Immature natural killer cell (primary cell): ENCODE data around the gene STEAP1B. TPM values are rescaled to one million over a fixed set of nuclear protein-coding genes. Genes with fewer than 3 reads are reported as not detected.
"Not testable (repeated sequence)": the region's sequence is repeated elsewhere in the genome, so short reads cannot be mapped to it uniquely, and the experiment has no call there.

ENCODE experiments used
- DNase-seq, 3 donors: peaks; one replicate each; pipeline ENCODE4 v3.0.0; 2022; ENCODE audit warnings: mixed read lengths in 1 of 3
- H3K27ac Mint-ChIP-seq, 6 donors: one replicate each; pipeline ENCODE4 v1.8.0; 2020; ENCODE audit warnings: mixed read lengths in 6 of 6, mild to moderate bottlenecking in 5 of 6, inconsistent platforms in 4 of 6, moderate library complexity in 3 of 6
- H3K27me3 Mint-ChIP-seq, 3 donors: one replicate each; pipeline ENCODE4 v1.8.0; 2020 to 2021; ENCODE audit warnings: low read depth in 3 of 3, mild to moderate bottlenecking in 3 of 3, mixed read lengths in 3 of 3, moderate library complexity in 3 of 3, inconsistent platforms in 1 of 3
- H3K36me3 Mint-ChIP-seq, 3 donors: one replicate each; pipeline ENCODE4 v1.8.0; 2020; ENCODE audit warnings: mixed read lengths in 3 of 3, inconsistent platforms in 2 of 3, mild to moderate bottlenecking in 2 of 3
- H3K4me1 Mint-ChIP-seq, 2 donors: one replicate each; pipeline ENCODE4 v1.8.0; 2020; ENCODE audit warnings: inconsistent platforms in 2 of 2, mild to moderate bottlenecking in 2 of 2, mixed read lengths in 2 of 2, moderate library complexity in 1 of 2
- H3K4me3 Mint-ChIP-seq, 5 donors: one replicate each; pipeline ENCODE4 v1.8.0; 2020; ENCODE audit warnings: mild to moderate bottlenecking in 5 of 5, mixed read lengths in 5 of 5, inconsistent platforms in 3 of 5, moderate library complexity in 3 of 5
- H3K9me3 Mint-ChIP-seq, 6 donors: one replicate each; pipeline ENCODE4 v1.8.0; 2020; ENCODE audit warnings: mild to moderate bottlenecking in 6 of 6, mixed read lengths in 6 of 6, inconsistent platforms in 4 of 6, moderate library complexity in 3 of 6
- polyA plus RNA-seq, 3 donors: library from polyadenylated mRNA; unstranded; fragments of 300-500 nt; fragmentation: Illumina TruSeq; gene quantifications; one replicate each; pipeline ENCODE4 v1.2.3, GENCODE V29; 2021

The STEAP1B gene
- polyA plus RNA-seq, 3 donors from 2014 or later = not detected

GRCh38 chr7:22516950-22517349, 17.0 kb upstream of the STEAP1B start:
- H3K4me3 Mint-ChIP-seq, DNase-seq, H3K9me3 Mint-ChIP-seq, H3K27me3 Mint-ChIP-seq, H3K27ac Mint-ChIP-seq, H3K36me3 Mint-ChIP-seq, H3K4me1 Mint-ChIP-seq: not testable (repeated sequence)

- not testable (repeated sequence) for H3K36me3 Mint-ChIP-seq, DNase-seq, H3K4me1 Mint-ChIP-seq, H3K9me3 Mint-ChIP-seq, H3K4me3 Mint-ChIP-seq, H3K27ac Mint-ChIP-seq, H3K27me3 Mint-ChIP-seq
These were observed 15.0 kb upstream of the STEAP1B start for GRCh38 chr7:22514963-22515362.

GRCh38 chr7:22507320-22507719, 7.3 kb upstream of the STEAP1B start:
- DNase-seq, H3K4me1 Mint-ChIP-seq, H3K4me3 Mint-ChIP-seq, H3K36me3 Mint-ChIP-seq, H3K27ac Mint-ChIP-seq, H3K9me3 Mint-ChIP-seq, H3K27me3 Mint-ChIP-seq: not testable (repeated sequence)

- not testable (repeated sequence) for H3K36me3 Mint-ChIP-seq, H3K4me1 Mint-ChIP-seq, H3K27ac Mint-ChIP-seq, DNase-seq, H3K27me3 Mint-ChIP-seq, H3K4me3 Mint-ChIP-seq, H3K9me3 Mint-ChIP-seq
These were observed 6.5 kb upstream of the STEAP1B start for GRCh38 chr7:22506316-22507020.

- H3K27me3 Mint-ChIP-seq, H3K9me3 Mint-ChIP-seq, H3K4me1 Mint-ChIP-seq, DNase-seq, H3K4me3 Mint-ChIP-seq, H3K27ac Mint-ChIP-seq, H3K36me3 Mint-ChIP-seq: not testable (repeated sequence)
These were observed 4.5 kb upstream of the STEAP1B start for GRCh38 chr7:22504519-22504918.

GRCh38 chr7:22502104-22502503, 2.1 kb upstream of the STEAP1B start:
- H3K9me3 Mint-ChIP-seq, H3K27ac Mint-ChIP-seq, H3K4me1 Mint-ChIP-seq, H3K4me3 Mint-ChIP-seq, H3K36me3 Mint-ChIP-seq, DNase-seq: not testable (repeated sequence)
- H3K27me3 Mint-ChIP-seq = peaks cover 6 to 12% (median 7%) of the 10 kb centered on the region in 3 donors

GRCh38 chr7:22501336-22501735, 1.3 kb upstream of the STEAP1B start:
- not testable (repeated sequence) for H3K4me1 Mint-ChIP-seq, H3K27ac Mint-ChIP-seq, H3K36me3 Mint-ChIP-seq, H3K9me3 Mint-ChIP-seq, DNase-seq
- peak overlapping the region in 1 of 5 donors; percentile 20 for H3K4me3 Mint-ChIP-seq
- peaks cover 6 to 12% (median 7%) of the 10 kb centered on the region in 3 donors for H3K27me3 Mint-ChIP-seq

GRCh38 chr7:22499044-22499443, 944 bp downstream of the STEAP1B start:
- no peak for DNase-seq
- Mint-ChIP-seq H3K4me3 (no peak overlapping the region), H3K4me1 (peaks cover 5 to 6% of the 10 kb centered on the region in 2 donors), H3K27me3 (peaks cover 6 to 12% (median 10%) of the 10 kb centered on the region in 3 donors), H3K9me3 (no peaks in the 10 kb centered on the region), H3K36me3 (no peaks in the 10 kb centered on the region), H3K27ac (no peak overlapping the region)

GRCh38 chr7:22496912-22497311, 3.1 kb downstream of the STEAP1B start:
- H3K9me3 Mint-ChIP-seq, H3K4me1 Mint-ChIP-seq, DNase-seq, H3K27ac Mint-ChIP-seq, H3K4me3 Mint-ChIP-seq, H3K36me3 Mint-ChIP-seq: not testable (repeated sequence)
- peaks cover 6 to 12% (median 9%) of the 10 kb centered on the region in 3 donors for H3K27me3 Mint-ChIP-seq

- not testable (repeated sequence) for DNase-seq, H3K9me3 Mint-ChIP-seq, H3K27ac Mint-ChIP-seq, H3K4me3 Mint-ChIP-seq, H3K36me3 Mint-ChIP-seq, H3K4me1 Mint-ChIP-seq
- peaks cover 9 to 12% (median 10%) of the 10 kb centered on the region in 3 donors for H3K27me3 Mint-ChIP-seq
These were observed 3.6 kb downstream of the STEAP1B start for GRCh38 chr7:22496296-22496888.

- H3K4me3 Mint-ChIP-seq, H3K9me3 Mint-ChIP-seq, H3K27me3 Mint-ChIP-seq, DNase-seq, H3K27ac Mint-ChIP-seq, H3K4me1 Mint-ChIP-seq, H3K36me3 Mint-ChIP-seq: not testable (repeated sequence)
These were observed 6.6 kb downstream of the STEAP1B start for GRCh38 chr7:22493160-22493925.

- DNase-seq = peak; percentile 50 to 58 (median 56)
- H3K27me3 Mint-ChIP-seq = peaks cover 5% of the 10 kb centered on the region in 3 donors
- no peak overlapping the region for H3K4me3 Mint-ChIP-seq
- H3K36me3 Mint-ChIP-seq = no peaks in the 10 kb centered on the region
- H3K4me1 Mint-ChIP-seq = no peaks in the 10 kb centered on the region
- H3K27ac Mint-ChIP-seq = no peak overlapping the region
- H3K9me3 Mint-ChIP-seq = no peaks in the 10 kb centered on the region
These were observed 11.1 kb downstream of the STEAP1B start for GRCh38 chr7:22488643-22489462.

- no peaks in the 10 kb centered on the region for H3K9me3 Mint-ChIP-seq
- peaks cover 5% of the 10 kb centered on the region in 3 donors for H3K27me3 Mint-ChIP-seq
- H3K27ac Mint-ChIP-seq = peak overlapping the region in 1 of 6 donors; percentile 61
- no peaks in the 10 kb centered on the region for H3K4me1 Mint-ChIP-seq
- no peak for DNase-seq
- no peak overlapping the region for H3K4me3 Mint-ChIP-seq
- H3K36me3 Mint-ChIP-seq = no peaks in the 10 kb centered on the region
These were observed 11.9 kb downstream of the STEAP1B start for GRCh38 chr7:22487978-22488642.
